Measurements from ENCODE around the gene THRSP.

DNA sequence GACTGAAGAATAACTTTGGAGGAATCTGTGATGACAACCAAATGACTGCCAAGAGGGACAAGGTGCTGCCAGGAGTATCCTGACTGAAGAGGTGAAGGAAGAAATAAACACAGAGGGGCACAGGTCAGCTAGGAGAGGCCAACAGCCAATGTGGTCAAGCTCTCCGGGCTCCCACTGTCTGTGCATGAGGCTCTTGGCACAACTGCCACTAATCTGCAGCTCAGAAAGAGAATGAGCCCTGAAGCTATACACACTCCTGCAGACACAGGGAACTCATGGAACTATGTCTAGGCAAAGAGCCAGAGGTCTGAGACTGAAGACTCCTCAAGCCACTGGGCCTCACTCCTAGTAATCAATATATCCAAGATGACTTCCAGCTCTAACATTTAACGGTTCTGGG lies 7.0 kb downstream of the THRSP start:
- TF ChIP-seq CTCF (IDR thresholded peaks at IDR 0.05) = no peak
- no peak for TF ChIP-seq EZH2 (IDR thresholded peaks at IDR 0.05; ENCODE audit: borderline replicate concordance, insufficient read depth, low read depth, low read length, poor library complexity, severe bottlenecking)
